K562 (cell line): Measurements from ENCODE around the gene TNIK. TPM values are rescaled to one million over a fixed set of nuclear protein-coding genes. Genes with fewer than 3 reads are reported as not detected.

Experiments used
- ARNT ChIP-seq, 2 experiments: fragments of 450-650 bp; IDR thresholded peaks; 2 replicates each; pipeline ENCODE4 v1.6.1; 2016; ENCODE audit warnings: mild to moderate bottlenecking in 1 of 2
- CBFA2T3 ChIP-seq: fragments of 450-650 bp; IDR thresholded peaks from 2 replicates; pipeline ENCODE4 v1.6.1; 2017
- CBX3 ChIP-seq, 2 experiments: IDR thresholded peaks; 1 replicate in 1 of 2; 2 replicates in 1 of 2; pipeline ENCODE4 v1.6.1; 2012; ENCODE audit warnings: inconsistent platforms in 2 of 2, low read length in 2 of 2, borderline replicate concordance in 1 of 2, control low read depth in 1 of 2
- FOXA1 ChIP-seq: fragments of 450-650 bp; IDR thresholded peaks from 2 replicates; pipeline ENCODE4 v1.6.1; 2016; ENCODE audit warnings: mild to moderate bottlenecking, borderline replicate concordance
- JUNB ChIP-seq: fragments of 450-650 bp; formaldehyde crosslinking; conservative IDR thresholded peaks from 2 replicates; pipeline ENCODE4 v1.4.0; 2020; ENCODE audit warnings: mild to moderate bottlenecking
- KDM4B ChIP-seq, 2 experiments: fragments of 450-650 bp in 1 of 2; sonication (generic) in 1 of 2; IDR thresholded peaks; 2 replicates each; pipeline ENCODE4 v1.6.1; 2016 to 2017; ENCODE audit warnings: borderline replicate concordance in 2 of 2, antibody characterized with exemption in 1 of 2, low read depth in 1 of 2, mild to moderate bottlenecking in 1 of 2
- MEF2A ChIP-seq: IDR thresholded peaks from 2 replicates; pipeline ENCODE4 v1.6.1; 2011; ENCODE audit warnings: low read depth, mild to moderate bottlenecking, low read length, moderate library complexity; ENCODE audit not compliant: control insufficient read depth
- NELFE ChIP-seq: IDR thresholded peaks from 2 replicates; pipeline ENCODE4 v1.6.1; 2011; ENCODE audit warnings: mild to moderate bottlenecking; ENCODE audit not compliant: insufficient read depth, insufficient read length
- RBM14 ChIP-seq: fragments of 200-400 bp; formaldehyde crosslinking; IDR thresholded peaks from 2 replicates; pipeline ENCODE4 v1.6.1; 2018; ENCODE audit warnings: low read depth, mild to moderate bottlenecking, low read length, moderate library complexity, borderline replicate concordance; ENCODE audit not compliant: insufficient read depth
- SMAD2 ChIP-seq: fragments of 150-350 bp; IDR thresholded peaks from 2 replicates; pipeline ENCODE4 v1.6.1; 2014; ENCODE audit warnings: low read depth, mild to moderate bottlenecking, low read length
- TAF1 ChIP-seq: IDR thresholded peaks from 2 replicates; pipeline ENCODE4 v1.6.1; 2011; ENCODE audit warnings: mild to moderate bottlenecking, low read length, moderate library complexity; ENCODE audit not compliant: insufficient read depth, control insufficient read depth, severe bottlenecking; ENCODE audit errors: extremely low read depth
- ZC3H8 ChIP-seq: fragments of 450-650 bp; IDR thresholded peaks from 2 replicates; pipeline ENCODE4 v1.6.1; 2017
- ZFPM2 ChIP-seq: fragments of 250-450 bp; sonication (Bioruptor Pico); IDR thresholded peaks from 2 replicates; pipeline ENCODE4 v1.5.1; 2022; ENCODE audit warnings: mild to moderate bottlenecking
- ZNF24 ChIP-seq: fragments of 450-650 bp; IDR thresholded peaks from 2 replicates; pipeline ENCODE4 v1.6.1; 2016
- ZNF551 ChIP-seq: fragments of 250-450 bp; sonication (Bioruptor Pico); IDR thresholded peaks from 2 replicates; pipeline ENCODE4 v1.5.0; 2021; ENCODE audit warnings: mild to moderate bottlenecking, moderate library complexity
- ZNF717 ChIP-seq: fragments of 250-450 bp; sonication (Bioruptor Pico); IDR thresholded peaks from 2 replicates; pipeline ENCODE4 v1.5.0; 2021
- polyA plus RNA-seq, 8 experiments: library from polyadenylated mRNA; depleted of rRNA in 4 of 8; stranded (reverse) in 5 of 8; unstranded in 3 of 8; fragments of >200 nt; fragmentation: Nextera tagmentation in 2 of 8; fragmentation: Illumina TruSeq in 1 of 8; extraction: Ambion mirVana in 2 of 8; extraction: Trizol in 1 of 8; gene quantifications; 2 replicates each; pipeline versions ENCODE4 v1.2.1 to v1.2.3, GENCODE V29; 2011 to 2014; ENCODE audit warnings: inconsistent platforms in 1 of 8, missing spikeins in 1 of 8
- total RNA-seq, 7 experiments: library from RNA; depleted of rRNA in 6 of 7; stranded (reverse); fragments of >200 nt in 6 of 7; fragmentation: Illumina TruSeq in 2 of 7; extraction: Trizol in 2 of 7; gene quantifications; 2 replicates each; pipeline versions ENCODE4 v1.2.1 to v1.2.3, GENCODE V29; 2011 to 2021; ENCODE audit warnings: low replicate concordance in 1 of 7
- TF ChIP-seq, protein P1 (sequence below): fragments of 250-450 bp; sonication (Bioruptor Pico); IDR thresholded peaks from 2 replicates; pipeline ENCODE4 v1.4.0; 2020
- TF ChIP-seq, protein P2 (sequence below): fragments of 450-650 bp; IDR thresholded peaks from 2 replicates; pipeline ENCODE4 v1.6.1; 2018; ENCODE audit not compliant: partially characterized antibody
- TF ChIP-seq, protein P3 (sequence below): fragments of 250-450 bp; sonication (Bioruptor Pico); IDR thresholded peaks from 2 replicates; pipeline ENCODE4 v1.8.0; 2022; ENCODE audit warnings: moderate library complexity, mild to moderate bottlenecking, inconsistent platforms

Gene TNIK
- total and polyA plus RNA-seq, 9 of the 15 experiments (the other 6 are each of a cell fraction or from before 2014, with no cell fraction given), result 6.6 to 39.0 (median 24.7) TPM

DNA sequence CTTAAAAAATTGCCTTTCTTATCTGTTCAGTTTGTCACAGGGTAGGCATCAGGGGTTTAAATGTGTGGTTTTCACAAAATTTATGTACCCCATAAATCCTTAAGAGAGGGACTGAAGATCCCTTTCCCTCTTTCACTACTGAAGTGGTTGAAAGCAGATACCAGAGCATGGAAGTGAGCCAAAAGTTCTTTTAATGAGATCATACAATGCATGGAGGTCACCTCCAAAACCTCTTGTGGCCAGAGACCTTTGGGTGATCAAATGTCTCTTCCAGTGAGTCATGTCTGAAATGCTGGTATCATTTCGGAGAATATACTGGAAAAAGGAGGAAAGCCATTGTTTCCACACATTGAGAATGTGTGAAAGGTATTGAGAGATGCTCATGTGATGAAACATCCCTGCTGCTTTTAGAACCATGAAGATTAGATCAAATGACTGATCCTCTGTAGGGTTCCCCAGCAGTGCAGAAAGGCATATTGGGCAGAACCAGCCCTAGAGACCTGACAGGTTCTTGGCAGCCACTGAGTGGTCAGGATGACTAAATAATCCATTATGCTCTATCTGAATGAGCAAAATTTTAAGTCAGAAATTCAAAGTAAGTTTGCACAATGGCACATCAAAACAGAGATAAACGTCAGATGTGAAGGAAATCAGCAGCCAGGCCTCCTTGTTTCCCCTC, 267.9 kb downstream of the TNIK start (continued):
- TF ChIP-seq ZNF717 (CRISPR knock-in tag) (no peak), ZC3H8 (no peak), KDM4B (IDR thresholded peaks at IDR 0.05; ENCODE audit: borderline replicate concordance in 2 of 2, low read depth in 1 of 2) (no peak), TAF1 (no peak), ZFPM2 (CRISPR knock-in tag) (no peak), SMAD2 (no peak), FOXA1 (no peak), ZNF24 (0 out of 2 replicates have a peak, but pooled peaks have one; percentile 67), RBM14 (no peak), ARNT (IDR thresholded peaks at IDR 0.05) (peak; percentile 82 to 94; a peak in 3 of 4 replicates), MEF2A (peak; percentile 64), CBX3 (IDR thresholded peaks at IDR 0.05; ENCODE audit: borderline replicate concordance in 1 of 2, low read length in 2 of 2) (no peak), JUNB (0 out of 2 replicates have a peak, but pooled peaks have one; percentile 9), ZNF551 (CRISPR knock-in tag) (no peak), CBFA2T3 (peak; percentile 96), NELFE (no peak)
- TF ChIP-seq, protein P1, sequence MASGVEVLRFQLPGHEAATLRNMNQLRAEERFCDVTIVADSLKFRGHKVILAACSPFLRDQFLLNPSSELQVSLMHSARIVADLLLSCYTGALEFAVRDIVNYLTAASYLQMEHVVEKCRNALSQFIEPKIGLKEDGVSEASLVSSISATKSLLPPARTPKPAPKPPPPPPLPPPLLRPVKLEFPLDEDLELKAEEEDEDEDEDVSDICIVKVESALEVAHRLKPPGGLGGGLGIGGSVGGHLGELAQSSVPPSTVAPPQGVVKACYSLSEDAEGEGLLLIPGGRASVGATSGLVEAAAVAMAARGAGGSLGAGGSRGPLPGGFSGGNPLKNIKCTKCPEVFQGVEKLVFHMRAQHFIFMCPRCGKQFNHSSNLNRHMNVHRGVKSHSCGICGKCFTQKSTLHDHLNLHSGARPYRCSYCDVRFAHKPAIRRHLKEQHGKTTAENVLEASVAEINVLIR (CRISPR knock-in tag), result 0 out of 2 replicates have a peak, but pooled peaks have one; percentile 33
- TF ChIP-seq, protein P2, sequence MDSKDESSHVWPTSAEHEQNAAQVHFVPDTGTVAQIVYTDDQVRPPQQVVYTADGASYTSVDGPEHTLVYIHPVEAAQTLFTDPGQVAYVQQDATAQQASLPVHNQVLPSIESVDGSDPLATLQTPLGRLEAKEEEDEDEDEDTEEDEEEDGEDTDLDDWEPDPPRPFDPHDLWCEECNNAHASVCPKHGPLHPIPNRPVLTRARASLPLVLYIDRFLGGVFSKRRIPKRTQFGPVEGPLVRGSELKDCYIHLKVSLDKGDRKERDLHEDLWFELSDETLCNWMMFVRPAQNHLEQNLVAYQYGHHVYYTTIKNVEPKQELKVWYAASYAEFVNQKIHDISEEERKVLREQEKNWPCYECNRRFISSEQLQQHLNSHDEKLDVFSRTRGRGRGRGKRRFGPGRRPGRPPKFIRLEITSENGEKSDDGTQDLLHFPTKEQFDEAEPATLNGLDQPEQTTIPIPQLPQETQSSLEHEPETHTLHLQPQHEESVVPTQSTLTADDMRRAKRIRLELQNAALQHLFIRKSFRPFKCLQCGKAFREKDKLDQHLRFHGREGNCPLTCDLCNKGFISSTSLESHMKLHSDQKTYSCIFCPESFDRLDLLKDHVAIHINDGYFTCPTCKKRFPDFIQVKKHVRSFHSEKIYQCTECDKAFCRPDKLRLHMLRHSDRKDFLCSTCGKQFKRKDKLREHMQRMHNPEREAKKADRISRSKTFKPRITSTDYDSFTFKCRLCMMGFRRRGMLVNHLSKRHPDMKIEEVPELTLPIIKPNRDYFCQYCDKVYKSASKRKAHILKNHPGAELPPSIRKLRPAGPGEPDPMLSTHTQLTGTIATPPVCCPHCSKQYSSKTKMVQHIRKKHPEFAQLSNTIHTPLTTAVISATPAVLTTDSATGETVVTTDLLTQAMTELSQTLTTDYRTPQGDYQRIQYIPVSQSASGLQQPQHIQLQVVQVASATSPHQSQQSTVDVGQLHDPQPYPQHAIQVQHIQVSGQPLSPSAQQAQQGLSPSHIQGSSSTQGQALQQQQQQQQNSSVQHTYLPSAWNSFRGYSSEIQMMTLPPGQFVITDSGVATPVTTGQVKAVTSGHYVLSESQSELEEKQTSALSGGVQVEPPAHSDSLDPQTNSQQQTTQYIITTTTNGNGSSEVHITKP, result no peak
- TF ChIP-seq, protein P3, sequence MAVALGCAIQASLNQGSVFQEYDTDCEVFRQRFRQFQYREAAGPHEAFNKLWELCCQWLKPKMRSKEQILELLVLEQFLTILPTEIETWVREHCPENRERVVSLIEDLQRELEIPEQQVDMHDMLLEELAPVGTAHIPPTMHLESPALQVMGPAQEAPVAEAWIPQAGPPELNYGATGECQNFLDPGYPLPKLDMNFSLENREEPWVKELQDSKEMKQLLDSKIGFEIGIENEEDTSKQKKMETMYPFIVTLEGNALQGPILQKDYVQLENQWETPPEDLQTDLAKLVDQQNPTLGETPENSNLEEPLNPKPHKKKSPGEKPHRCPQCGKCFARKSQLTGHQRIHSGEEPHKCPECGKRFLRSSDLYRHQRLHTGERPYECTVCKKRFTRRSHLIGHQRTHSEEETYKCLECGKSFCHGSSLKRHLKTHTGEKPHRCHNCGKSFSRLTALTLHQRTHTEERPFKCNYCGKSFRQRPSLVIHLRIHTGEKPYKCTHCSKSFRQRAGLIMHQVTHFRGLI (CRISPR knock-in tag), result 0 out of 2 replicates have a peak, but pooled peaks have one; percentile 15
